Gastrocnemius medialis (tissue), 4 donors: ENCODE measurements around the gene DCDC2C.

Experiments
- POLR2A ChIP-seq, 2 donors: fragments of 450-650 bp; IDR thresholded peaks; one replicate each; pipeline ENCODE4 v1.6.1; 2017; ENCODE audit warnings: antibody characterized with exemption in 2 of 2, mild to moderate bottlenecking in 2 of 2, moderate library complexity in 2 of 2
- TF ChIP-seq, protein P1 (sequence below), 5 experiments: fragments of 450-650 bp in 3 of 5; fragments of 200-600 bp in 2 of 5; sonication (generic) in 2 of 5; IDR thresholded peaks in 4 of 5; conservative IDR thresholded peaks in 1 of 5; 1 replicate in 4 of 5; 2 replicates in 1 of 5; pipeline ENCODE4 v1.5.1; 2016 to 2019; ENCODE audit warnings: antibody characterized with exemption in 5 of 5, mild to moderate bottlenecking in 3 of 5, moderate library complexity in 3 of 5

DNA sequence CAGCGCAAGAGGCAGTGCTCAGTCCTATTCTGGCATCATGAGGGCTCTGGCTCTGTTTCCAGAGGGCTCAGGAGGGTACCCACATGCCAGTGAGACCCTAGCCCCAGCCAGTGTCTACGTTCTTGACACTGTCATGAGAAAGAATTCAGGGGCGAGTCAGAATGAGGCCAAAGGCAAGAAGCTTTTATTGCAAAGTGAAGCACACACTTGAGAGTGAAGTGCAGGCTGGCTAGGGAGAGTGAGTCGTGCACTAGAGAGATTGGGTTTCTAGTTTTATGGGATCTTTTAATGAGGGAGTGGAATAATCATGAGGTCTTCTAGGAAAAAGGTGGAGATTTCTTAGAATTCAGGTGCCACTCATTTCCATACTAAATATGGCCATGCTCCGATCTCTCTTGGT, 164.1 kb downstream of the DCDC2C start:
- no peak for TF ChIP-seq POLR2A (IDR thresholded peaks at IDR 0.05)
- TF ChIP-seq, protein P1, sequence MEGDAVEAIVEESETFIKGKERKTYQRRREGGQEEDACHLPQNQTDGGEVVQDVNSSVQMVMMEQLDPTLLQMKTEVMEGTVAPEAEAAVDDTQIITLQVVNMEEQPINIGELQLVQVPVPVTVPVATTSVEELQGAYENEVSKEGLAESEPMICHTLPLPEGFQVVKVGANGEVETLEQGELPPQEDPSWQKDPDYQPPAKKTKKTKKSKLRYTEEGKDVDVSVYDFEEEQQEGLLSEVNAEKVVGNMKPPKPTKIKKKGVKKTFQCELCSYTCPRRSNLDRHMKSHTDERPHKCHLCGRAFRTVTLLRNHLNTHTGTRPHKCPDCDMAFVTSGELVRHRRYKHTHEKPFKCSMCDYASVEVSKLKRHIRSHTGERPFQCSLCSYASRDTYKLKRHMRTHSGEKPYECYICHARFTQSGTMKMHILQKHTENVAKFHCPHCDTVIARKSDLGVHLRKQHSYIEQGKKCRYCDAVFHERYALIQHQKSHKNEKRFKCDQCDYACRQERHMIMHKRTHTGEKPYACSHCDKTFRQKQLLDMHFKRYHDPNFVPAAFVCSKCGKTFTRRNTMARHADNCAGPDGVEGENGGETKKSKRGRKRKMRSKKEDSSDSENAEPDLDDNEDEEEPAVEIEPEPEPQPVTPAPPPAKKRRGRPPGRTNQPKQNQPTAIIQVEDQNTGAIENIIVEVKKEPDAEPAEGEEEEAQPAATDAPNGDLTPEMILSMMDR (IDR thresholded peaks at IDR 0.05 in 4 of 5, conservative IDR thresholded peaks at IDR 0.05 in 1 of 5) = no peak
